ENCODE results near the gene ZNF710.

GRCh38 chr15:90062462-90062932 lies 61.4 kb downstream of the ZNF710 start:
- no peak for TF ChIP-seq ZNF274 (IDR thresholded peaks at IDR 0.05; ENCODE audit: borderline replicate concordance, extremely low read depth, low read length)
- TF ChIP-seq ATF2 (IDR thresholded peaks at IDR 0.05; ENCODE audit: low read length): no peak

Measured in H1 (cell line).